HK-2 (cell line): ENCODE data around the gene HIVEP1.
A peak's percentile ranks its signal among the peaks of the same experiment; 100 is the strongest.
"Not testable (repeated sequence)": the region's sequence is repeated elsewhere in the genome, so short reads cannot be mapped to it uniquely, and the experiment has no call there.

ENCODE experiments used
- DNase-seq: peaks from one replicate; pipeline ENCODE4 v3.0.0-alpha.2; 2018; ENCODE audit not compliant: unreplicated experiment

Gene HIVEP1

GRCh38 chr6:12088531-12088930 is 76.4 kb downstream of the HIVEP1 start:
- no peak for DNase-seq

- no peak for DNase-seq
These were observed 78.6 kb downstream of the HIVEP1 start for GRCh38 chr6:12090714-12091113.

GRCh38 chr6:12092762-12093161 is 80.7 kb downstream of the HIVEP1 start:
- DNase-seq, result no peak

GRCh38 chr6:12094689-12095088 is 82.6 kb downstream of the HIVEP1 start:
- no peak for DNase-seq

- no peak for DNase-seq
These were observed 84.2 kb downstream of the HIVEP1 start for GRCh38 chr6:12096342-12096741.

GRCh38 chr6:12097791-12098190 is 85.7 kb downstream of the HIVEP1 start:
- no peak for DNase-seq

- no peak for DNase-seq
These were observed 87.7 kb downstream of the HIVEP1 start for GRCh38 chr6:12099623-12100338.

GRCh38 chr6:12101048-12101447 is 88.9 kb downstream of the HIVEP1 start:
- DNase-seq, result no peak

GRCh38 chr6:12101653-12102312 is 89.7 kb downstream of the HIVEP1 start:
- no peak for DNase-seq

- no peak for DNase-seq
These were observed 90.2 kb downstream of the HIVEP1 start for GRCh38 chr6:12102350-12102749.

- DNase-seq, result no peak
These were observed 91.0 kb downstream of the HIVEP1 start for GRCh38 chr6:12103158-12103557.

GRCh38 chr6:12105271-12105670 is 93.2 kb downstream of the HIVEP1 start:
- DNase-seq, result no peak

GRCh38 chr6:12108376-12108775 is 96.3 kb downstream of the HIVEP1 start:
- not testable (repeated sequence) for DNase-seq

GRCh38 chr6:12110523-12111362 is 98.6 kb downstream of the HIVEP1 start:
- no peak for DNase-seq

- DNase-seq, result no peak
These were observed 99.2 kb downstream of the HIVEP1 start for GRCh38 chr6:12111363-12111670.

- no peak for DNase-seq
These were observed 100.6 kb downstream of the HIVEP1 start for GRCh38 chr6:12112540-12113189.

GRCh38 chr6:12113190-12113577 is 101.1 kb downstream of the HIVEP1 start:
- peak; percentile 17 for DNase-seq

GRCh38 chr6:12114055-12114503 is 102.0 kb downstream of the HIVEP1 start:
- no peak for DNase-seq

GRCh38 chr6:12115001-12115400 is 102.9 kb downstream of the HIVEP1 start:
- no peak for DNase-seq

- DNase-seq, result no peak
These were observed 103.4 kb downstream of the HIVEP1 start for GRCh38 chr6:12115492-12115891.

GRCh38 chr6:12116264-12116800 is 104.2 kb downstream of the HIVEP1 start:
- no peak for DNase-seq

GRCh38 chr6:12116978-12117377 is 104.9 kb downstream of the HIVEP1 start:
- DNase-seq, result no peak
